ENCODE data around the gene FBXO47.

GRCh38 chr17:38920374-38921291 lies 46.6 kb downstream of the FBXO47 start:
- TF ChIP-seq CTCF (IDR thresholded peaks at IDR 0.05; ENCODE audit: extremely low read depth in 1 of 2, insufficient read depth in 1 of 2, low read depth in 1 of 2, low read length in 2 of 2) (no peak), POLR2AphosphoS5 (IDR thresholded peaks at IDR 0.05; ENCODE audit: insufficient read depth, low read depth, low read length) (no peak), POLR2A (IDR thresholded peaks at IDR 0.05; ENCODE audit: low read depth, low read length) (no peak), GATA2 (IDR thresholded peaks at IDR 0.05; ENCODE audit: insufficient read depth, insufficient read length, low read depth, low read length) (no peak)

Data from endothelial cell of umbilical vein (primary cell).